DOHH2 (cell line): ENCODE data around the gene LBP.
"Not testable (repeated sequence)": the region's sequence is repeated elsewhere in the genome, so short reads cannot be mapped to it uniquely, and the experiment has no call there.

ENCODE experiments used
- EZH2phosphoT487 ChIP-seq: fragments of 200-600 bp; sonication (generic); IDR thresholded peaks from 2 replicates; pipeline ENCODE4 v1.6.1; 2017; ENCODE audit warnings: borderline replicate concordance, mild to moderate bottlenecking, antibody characterized with exemption, low read length, moderate library complexity, mixed read lengths
- TF ChIP-seq, protein P1 (sequence below): fragments of 200-600 bp; sonication (generic); IDR thresholded peaks from one replicate; pipeline ENCODE4 v1.5.1; 2014; ENCODE audit warnings: antibody characterized with exemption, mild to moderate bottlenecking, low read depth, low read length; ENCODE audit not compliant: poor library complexity, severe bottlenecking

- TF ChIP-seq, protein P1, sequence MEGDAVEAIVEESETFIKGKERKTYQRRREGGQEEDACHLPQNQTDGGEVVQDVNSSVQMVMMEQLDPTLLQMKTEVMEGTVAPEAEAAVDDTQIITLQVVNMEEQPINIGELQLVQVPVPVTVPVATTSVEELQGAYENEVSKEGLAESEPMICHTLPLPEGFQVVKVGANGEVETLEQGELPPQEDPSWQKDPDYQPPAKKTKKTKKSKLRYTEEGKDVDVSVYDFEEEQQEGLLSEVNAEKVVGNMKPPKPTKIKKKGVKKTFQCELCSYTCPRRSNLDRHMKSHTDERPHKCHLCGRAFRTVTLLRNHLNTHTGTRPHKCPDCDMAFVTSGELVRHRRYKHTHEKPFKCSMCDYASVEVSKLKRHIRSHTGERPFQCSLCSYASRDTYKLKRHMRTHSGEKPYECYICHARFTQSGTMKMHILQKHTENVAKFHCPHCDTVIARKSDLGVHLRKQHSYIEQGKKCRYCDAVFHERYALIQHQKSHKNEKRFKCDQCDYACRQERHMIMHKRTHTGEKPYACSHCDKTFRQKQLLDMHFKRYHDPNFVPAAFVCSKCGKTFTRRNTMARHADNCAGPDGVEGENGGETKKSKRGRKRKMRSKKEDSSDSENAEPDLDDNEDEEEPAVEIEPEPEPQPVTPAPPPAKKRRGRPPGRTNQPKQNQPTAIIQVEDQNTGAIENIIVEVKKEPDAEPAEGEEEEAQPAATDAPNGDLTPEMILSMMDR: not testable (repeated sequence)
- not testable (repeated sequence) for TF ChIP-seq EZH2phosphoT487
Measured at GRCh38 chr20:38314350-38314749, 31.9 kb upstream of the LBP start.
